SK-N-SH (cell line): ENCODE measurements around the gene SAP30L. TPM values are rescaled to one million over a fixed set of nuclear protein-coding genes. Genes with fewer than 3 reads are reported as not detected.

ENCODE experiments used
- CTCF ChIA-PET: fragments of 300-600, 350-600 bp; formaldehyde crosslinking; extraction: SDS; loops from one replicate; lab custom pipeline; 2021; lab: Yijun Ruan, JAX
- POLR2A ChIA-PET: fragments of 350-600 bp; sonication (Branson Sonifier 250); formaldehyde crosslinking; extraction: SDS; loops from one replicate; lab custom pipeline; 2020; ENCODE audit warnings: antibody characterized with exemption, inconsistent platforms; lab: Yijun Ruan, JAX
- DNase-seq: peaks from one replicate; pipeline ENCODE4 v3.0.0; 2012
- H2AFZ ChIP-seq: fragments of 200-600 bp; sonication (generic); 2 replicates; pipeline ENCODE4 v1.8.1; 2016; ENCODE audit warnings: antibody characterized with exemption, mild to moderate bottlenecking, low read depth
- H3F3A ChIP-seq: fragments of 200-600 bp; sonication (generic); replicated peaks from 2 replicates; pipeline ENCODE3; 2016; ENCODE audit warnings: antibody characterized with exemption, mild to moderate bottlenecking; ENCODE audit not compliant: insufficient read depth
- H3K27ac ChIP-seq, 2 experiments: fragments of 200-500 bp in 1 of 2; fragments of 200-600 bp in 1 of 2; sonication (Bioruptor generic) in 1 of 2; sonication (generic), shearing (Covaris generic) in 1 of 2; 2 replicates each; pipeline versions ENCODE4 v1.5.1 to v1.6.1; 2014 to 2016; ENCODE audit warnings: low read depth in 2 of 2, inconsistent platforms in 1 of 2, low read length in 1 of 2, mild to moderate bottlenecking in 1 of 2, mixed read lengths in 1 of 2
- H3K27me3 ChIP-seq: fragments of 200-600 bp; sonication (generic), shearing (Covaris generic); 2 replicates; pipeline ENCODE4 v1.6.1; 2016; ENCODE audit warnings: mixed run types; ENCODE audit not compliant: insufficient read depth
- H3K36me3 ChIP-seq, 2 experiments: fragments of 200-500 bp in 1 of 2; fragments of 200-600 bp in 1 of 2; sonication (Bioruptor generic) in 1 of 2; sonication (generic) in 1 of 2; replicated peaks in 1 of 2; 2 replicates each; pipeline versions ENCODE3 to v1.5.1; 2014 to 2016; ENCODE audit warnings: low read length in 1 of 2, mild to moderate bottlenecking in 1 of 2; ENCODE audit not compliant: insufficient read depth in 2 of 2, control insufficient read depth in 1 of 2
- H3K4me1 ChIP-seq, 2 experiments: fragments of 200-500 bp in 1 of 2; fragments of 200-600 bp in 1 of 2; sonication (Bioruptor generic) in 1 of 2; sonication (generic), shearing (Covaris generic) in 1 of 2; 2 replicates each; pipeline versions ENCODE4 v1.5.1 to v1.6.1; 2014 to 2016; ENCODE audit warnings: low read depth in 1 of 2, low read length in 1 of 2, mixed run types in 1 of 2; ENCODE audit not compliant: insufficient read depth in 2 of 2, control insufficient read depth in 1 of 2
- H3K4me2 ChIP-seq: fragments of 200-600 bp; sonication (generic), shearing (Covaris generic); 2 replicates; pipeline ENCODE4 v1.6.1; 2017; ENCODE audit warnings: mixed run types
- H3K4me3 ChIP-seq, 2 experiments: fragments of 200-500 bp in 1 of 2; fragments of 200-600 bp in 1 of 2; sonication (Bioruptor generic) in 1 of 2; sonication (generic), shearing (Covaris generic) in 1 of 2; 2 replicates each; pipeline versions ENCODE4 v1.5.1 to v1.8.1; 2014 to 2016; ENCODE audit warnings: low read depth in 2 of 2, inconsistent platforms in 1 of 2, low read length in 1 of 2, mild to moderate bottlenecking in 1 of 2, mixed read lengths in 1 of 2, moderate library complexity in 1 of 2
- H3K79me2 ChIP-seq: fragments of 200-600 bp; sonication (generic); 2 replicates; pipeline ENCODE4 v1.8.1; 2017; ENCODE audit warnings: mild to moderate bottlenecking; ENCODE audit not compliant: insufficient read depth
- H3K9ac ChIP-seq: fragments of 200-600 bp; sonication (generic); 2 replicates; pipeline ENCODE4 v1.6.1; 2017; ENCODE audit warnings: mixed run types
- H3K9me2 ChIP-seq: fragments of 200-600 bp; sonication (generic); 2 replicates; pipeline ENCODE4 v1.6.1; 2017; ENCODE audit warnings: mixed run types
- H3K9me3 ChIP-seq: fragments of 200-600 bp; sonication (generic); 2 replicates; pipeline ENCODE4 v1.6.1; 2017; ENCODE audit warnings: mixed run types, mild to moderate bottlenecking, moderate library complexity
- H4K20me1 ChIP-seq: fragments of 200-600 bp; sonication (generic); 2 replicates; pipeline ENCODE4 v1.6.1; 2017; ENCODE audit warnings: mild to moderate bottlenecking, mixed run types; ENCODE audit not compliant: insufficient read depth
- EP300 ChIP-seq, 2 experiments: IDR thresholded peaks; 2 replicates each; pipeline versions ENCODE4 v1.4.0 to v1.6.1; 2012; ENCODE audit warnings: borderline replicate concordance in 1 of 2, low read depth in 1 of 2, low read length in 1 of 2
- FOSL2 ChIP-seq: IDR thresholded peaks from 2 replicates; pipeline ENCODE4 v1.4.0; 2012; ENCODE audit warnings: low read depth, mild to moderate bottlenecking, moderate library complexity, borderline replicate concordance
- IRF3 ChIP-seq: fragments of 150-350 bp; IDR thresholded peaks from 2 replicates; pipeline ENCODE4 v1.6.1; 2016; ENCODE audit warnings: mild to moderate bottlenecking, low read depth, low read length
- MEF2A ChIP-seq: IDR thresholded peaks from 2 replicates; pipeline ENCODE4 v1.4.0; 2012; ENCODE audit warnings: low read depth, borderline replicate concordance
- NRF1 ChIP-seq: IDR thresholded peaks from 2 replicates; pipeline ENCODE4 v1.6.1; 2012; ENCODE audit warnings: low read depth, mild to moderate bottlenecking, low read length
- RAD21 ChIP-seq: IDR thresholded peaks from 2 replicates; pipeline ENCODE4 v1.6.1; 2012; ENCODE audit warnings: mild to moderate bottlenecking, low read length
- RFX5 ChIP-seq: IDR thresholded peaks from 2 replicates; pipeline ENCODE4 v1.6.1; 2012; ENCODE audit warnings: mild to moderate bottlenecking, improper control_type of control experiment, low read length
- SMC3 ChIP-seq: IDR thresholded peaks from 2 replicates; pipeline ENCODE4 v1.6.1; 2012; ENCODE audit warnings: low read depth, low read length, improper control_type of control experiment
- TAF1 ChIP-seq: IDR thresholded peaks from 2 replicates; pipeline ENCODE4 v1.6.1; 2012; ENCODE audit warnings: low read depth, mild to moderate bottlenecking, low read length, moderate library complexity, borderline replicate concordance
- USF2 ChIP-seq: fragments of 150-350 bp; IDR thresholded peaks from 2 replicates; pipeline ENCODE4 v1.6.1; 2017; ENCODE audit warnings: antibody characterized with exemption, low read length, low read depth, borderline replicate concordance
- YY1 ChIP-seq: IDR thresholded peaks from 2 replicates; pipeline ENCODE4 v1.4.0; 2012; ENCODE audit warnings: low read depth, mild to moderate bottlenecking
- ZBTB33 ChIP-seq: IDR thresholded peaks from 2 replicates; pipeline ENCODE4 v1.4.0; 2012; ENCODE audit warnings: low read depth, borderline replicate concordance
- WGBS: methylation state at CpG from one replicate; pipeline ENCODE4 v1.1.6; 2017; ENCODE audit warnings: low lambda C conversion rate; 5-methylcytosine and 5-hydroxymethylcytosine counted together
- polyA plus RNA-seq, 3 experiments: library from polyadenylated mRNA; depleted of rRNA; stranded (reverse); fragments of >200 nt; gene quantifications; 2 replicates each; pipeline ENCODE4 v1.2.3, GENCODE V29; 2012
- TF ChIP-seq, protein P1 (sequence below): fragments of 200-600 bp; sonication (generic); IDR thresholded peaks from 2 replicates; pipeline ENCODE4 v1.6.1; 2017; ENCODE audit warnings: antibody characterized with exemption, mild to moderate bottlenecking, moderate library complexity
- TF ChIP-seq, protein P2 (sequence below): IDR thresholded peaks from 2 replicates; pipeline ENCODE4 v1.6.1; 2012; ENCODE audit warnings: mild to moderate bottlenecking, low read depth, low read length, moderate library complexity

SAP30L gene
- polyA plus RNA-seq, 1 of the 3 experiments (the other 2 are of a cell fraction), result 26.6 TPM

DNA sequence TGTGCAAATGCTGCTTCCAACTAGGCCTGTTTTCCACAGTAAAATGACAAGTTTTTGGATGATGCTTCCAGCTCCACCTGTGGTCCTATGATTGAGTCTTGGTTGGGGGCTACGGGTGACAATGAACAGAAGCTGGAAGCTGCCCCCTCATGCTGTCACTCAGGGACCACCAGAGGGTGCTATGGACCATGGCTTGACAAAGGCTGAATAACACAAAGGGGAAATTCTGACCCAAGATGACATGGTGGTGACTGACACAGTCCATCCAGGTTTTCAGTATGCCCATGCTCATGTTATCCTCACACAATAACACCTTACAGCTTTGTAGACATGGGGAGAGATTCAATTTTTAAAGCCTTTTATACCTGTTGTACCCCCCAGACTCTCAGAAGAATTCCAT is 23.9 kb upstream of the SAP30L start:
- Histone ChIP-seq H3K9ac (no peak overlapping the region), H2AFZ (no peak overlapping the region), H3K79me2 (no peaks in the 10 kb centered on the region), H3K27ac (no peak overlapping the region), H4K20me1 (no peaks in the 10 kb centered on the region), H3K27me3 (no peaks in the 10 kb centered on the region), H3F3A (peaks cover 9% of the 10 kb centered on the region), H3K9me3 (no peaks in the 10 kb centered on the region; the same call in 1 of the 2 replicates), H3K9me2 (no peaks in the 10 kb centered on the region), H3K4me2 (no peak overlapping the region), H3K36me3 (peaks cover 8 to 36% of the 10 kb centered on the region in 2 experiments), H3K4me1 (peaks cover 0 to 8% of the 10 kb centered on the region in 2 experiments; a peak in 2 of 4 replicates), H3K4me3 (no peak overlapping the region)
- CTCF ChIA-PET, result interaction anchor here (0.5 to 3.1 kb wide), 30 partner anchors 9 to 481 kb away, joined by 3 to 23 read pairs (median 4); partner anchors contain the start of gene SAP30L
- WGBS, result 100% methylated on average over 1 of the region's 1 CpG
- TF ChIP-seq USF2, result no peak
- no peak for TF ChIP-seq IRF3
- peak; percentile 75 for TF ChIP-seq RAD21
- TF ChIP-seq, protein P1, sequence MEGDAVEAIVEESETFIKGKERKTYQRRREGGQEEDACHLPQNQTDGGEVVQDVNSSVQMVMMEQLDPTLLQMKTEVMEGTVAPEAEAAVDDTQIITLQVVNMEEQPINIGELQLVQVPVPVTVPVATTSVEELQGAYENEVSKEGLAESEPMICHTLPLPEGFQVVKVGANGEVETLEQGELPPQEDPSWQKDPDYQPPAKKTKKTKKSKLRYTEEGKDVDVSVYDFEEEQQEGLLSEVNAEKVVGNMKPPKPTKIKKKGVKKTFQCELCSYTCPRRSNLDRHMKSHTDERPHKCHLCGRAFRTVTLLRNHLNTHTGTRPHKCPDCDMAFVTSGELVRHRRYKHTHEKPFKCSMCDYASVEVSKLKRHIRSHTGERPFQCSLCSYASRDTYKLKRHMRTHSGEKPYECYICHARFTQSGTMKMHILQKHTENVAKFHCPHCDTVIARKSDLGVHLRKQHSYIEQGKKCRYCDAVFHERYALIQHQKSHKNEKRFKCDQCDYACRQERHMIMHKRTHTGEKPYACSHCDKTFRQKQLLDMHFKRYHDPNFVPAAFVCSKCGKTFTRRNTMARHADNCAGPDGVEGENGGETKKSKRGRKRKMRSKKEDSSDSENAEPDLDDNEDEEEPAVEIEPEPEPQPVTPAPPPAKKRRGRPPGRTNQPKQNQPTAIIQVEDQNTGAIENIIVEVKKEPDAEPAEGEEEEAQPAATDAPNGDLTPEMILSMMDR, result peak; percentile 51
- peak; percentile 50; the same call in 1 of the 2 replicates for TF ChIP-seq SMC3
- TF ChIP-seq FOSL2, result no peak
- TF ChIP-seq NRF1, result no peak
- TF ChIP-seq EP300 (IDR thresholded peaks at IDR 0.05; ENCODE audit: borderline replicate concordance in 1 of 2, low read depth in 1 of 2, low read length in 1 of 2), result no peak
- no peak for TF ChIP-seq YY1
- TF ChIP-seq RFX5, result no peak
- TF ChIP-seq MEF2A, result no peak
- no peak for TF ChIP-seq ZBTB33
- TF ChIP-seq, protein P2, sequence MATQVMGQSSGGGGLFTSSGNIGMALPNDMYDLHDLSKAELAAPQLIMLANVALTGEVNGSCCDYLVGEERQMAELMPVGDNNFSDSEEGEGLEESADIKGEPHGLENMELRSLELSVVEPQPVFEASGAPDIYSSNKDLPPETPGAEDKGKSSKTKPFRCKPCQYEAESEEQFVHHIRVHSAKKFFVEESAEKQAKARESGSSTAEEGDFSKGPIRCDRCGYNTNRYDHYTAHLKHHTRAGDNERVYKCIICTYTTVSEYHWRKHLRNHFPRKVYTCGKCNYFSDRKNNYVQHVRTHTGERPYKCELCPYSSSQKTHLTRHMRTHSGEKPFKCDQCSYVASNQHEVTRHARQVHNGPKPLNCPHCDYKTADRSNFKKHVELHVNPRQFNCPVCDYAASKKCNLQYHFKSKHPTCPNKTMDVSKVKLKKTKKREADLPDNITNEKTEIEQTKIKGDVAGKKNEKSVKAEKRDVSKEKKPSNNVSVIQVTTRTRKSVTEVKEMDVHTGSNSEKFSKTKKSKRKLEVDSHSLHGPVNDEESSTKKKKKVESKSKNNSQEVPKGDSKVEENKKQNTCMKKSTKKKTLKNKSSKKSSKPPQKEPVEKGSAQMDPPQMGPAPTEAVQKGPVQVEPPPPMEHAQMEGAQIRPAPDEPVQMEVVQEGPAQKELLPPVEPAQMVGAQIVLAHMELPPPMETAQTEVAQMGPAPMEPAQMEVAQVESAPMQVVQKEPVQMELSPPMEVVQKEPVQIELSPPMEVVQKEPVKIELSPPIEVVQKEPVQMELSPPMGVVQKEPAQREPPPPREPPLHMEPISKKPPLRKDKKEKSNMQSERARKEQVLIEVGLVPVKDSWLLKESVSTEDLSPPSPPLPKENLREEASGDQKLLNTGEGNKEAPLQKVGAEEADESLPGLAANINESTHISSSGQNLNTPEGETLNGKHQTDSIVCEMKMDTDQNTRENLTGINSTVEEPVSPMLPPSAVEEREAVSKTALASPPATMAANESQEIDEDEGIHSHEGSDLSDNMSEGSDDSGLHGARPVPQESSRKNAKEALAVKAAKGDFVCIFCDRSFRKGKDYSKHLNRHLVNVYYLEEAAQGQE, result no peak
- TF ChIP-seq TAF1, result no peak
- POLR2A ChIA-PET, result interaction anchor here (0.8 kb wide), 1 partner anchor 189 kb away, joined by 3 read pairs; no protein-coding TSS in a partner anchor
- DNase-seq, result peak; percentile 58
